Peyer's patch (tissue), 4 donors: ENCODE measurements around the gene TMEM217.

Experiments
- POLR2A ChIP-seq, 2 donors: fragments of 450-650 bp; IDR thresholded peaks; one replicate each; pipeline ENCODE4 v1.5.1; 2017; ENCODE audit warnings: antibody characterized with exemption in 2 of 2, mild to moderate bottlenecking in 2 of 2, moderate library complexity in 2 of 2
- TF ChIP-seq, protein P1 (sequence below), 6 experiments: fragments of 450-650 bp in 4 of 6; fragments of 200-600 bp in 2 of 6; sonication (generic) in 1 of 6; IDR thresholded peaks; one replicate each; pipeline ENCODE4 v1.5.1; 2017 to 2019; ENCODE audit warnings: antibody characterized with exemption in 6 of 6, mild to moderate bottlenecking in 3 of 6, moderate library complexity in 1 of 6

GRCh38 chr6:37206622-37207021 is 51.3 kb downstream of the TMEM217 start:
- TF ChIP-seq, protein P1, sequence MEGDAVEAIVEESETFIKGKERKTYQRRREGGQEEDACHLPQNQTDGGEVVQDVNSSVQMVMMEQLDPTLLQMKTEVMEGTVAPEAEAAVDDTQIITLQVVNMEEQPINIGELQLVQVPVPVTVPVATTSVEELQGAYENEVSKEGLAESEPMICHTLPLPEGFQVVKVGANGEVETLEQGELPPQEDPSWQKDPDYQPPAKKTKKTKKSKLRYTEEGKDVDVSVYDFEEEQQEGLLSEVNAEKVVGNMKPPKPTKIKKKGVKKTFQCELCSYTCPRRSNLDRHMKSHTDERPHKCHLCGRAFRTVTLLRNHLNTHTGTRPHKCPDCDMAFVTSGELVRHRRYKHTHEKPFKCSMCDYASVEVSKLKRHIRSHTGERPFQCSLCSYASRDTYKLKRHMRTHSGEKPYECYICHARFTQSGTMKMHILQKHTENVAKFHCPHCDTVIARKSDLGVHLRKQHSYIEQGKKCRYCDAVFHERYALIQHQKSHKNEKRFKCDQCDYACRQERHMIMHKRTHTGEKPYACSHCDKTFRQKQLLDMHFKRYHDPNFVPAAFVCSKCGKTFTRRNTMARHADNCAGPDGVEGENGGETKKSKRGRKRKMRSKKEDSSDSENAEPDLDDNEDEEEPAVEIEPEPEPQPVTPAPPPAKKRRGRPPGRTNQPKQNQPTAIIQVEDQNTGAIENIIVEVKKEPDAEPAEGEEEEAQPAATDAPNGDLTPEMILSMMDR (IDR thresholded peaks at IDR 0.05) = no peak
- TF ChIP-seq POLR2A (IDR thresholded peaks at IDR 0.05) = no peak
